GM10248 (cell line): ENCODE data around the gene DNAJC27.

Experiments
- CTCF ChIA-PET: fragments of 300-600 bp; sonication (Branson Sonifier 250); formaldehyde crosslinking; extraction: SDS; loops from one replicate; lab custom pipeline; 2021; ENCODE audit warnings: antibody characterized with exemption; lab: Yijun Ruan, JAX
- POLR2A ChIA-PET: fragments of 350-650 bp; sonication (Branson Sonifier 250); formaldehyde crosslinking; extraction: SDS; loops from one replicate; lab custom pipeline; 2020; ENCODE audit warnings: antibody characterized with exemption; lab: Yijun Ruan, JAX
- DNase-seq: peaks from one replicate; pipeline ENCODE4 v3.0.0; 2012; ENCODE audit errors: extremely low spot score
- TF ChIP-seq, protein P1 (sequence below): IDR thresholded peaks from 2 replicates; pipeline ENCODE4 v1.5.1; 2012; ENCODE audit warnings: mild to moderate bottlenecking, low read depth; ENCODE audit errors: extremely low read depth, missing control alignments, control extremely low read depth

The DNAJC27 gene

GRCh38 chr2:24958411-24958935 is 13.3 kb downstream of the DNAJC27 start:
- no peak for DNase-seq
- CTCF ChIA-PET: interaction anchor here (1.3 to 1.8 kb wide), 2 partner anchors 15 to 17 kb away, joined by 3 to 4 read pairs; no protein-coding TSS in a partner anchor
- POLR2A ChIA-PET: no interaction called here
- TF ChIP-seq, protein P1, sequence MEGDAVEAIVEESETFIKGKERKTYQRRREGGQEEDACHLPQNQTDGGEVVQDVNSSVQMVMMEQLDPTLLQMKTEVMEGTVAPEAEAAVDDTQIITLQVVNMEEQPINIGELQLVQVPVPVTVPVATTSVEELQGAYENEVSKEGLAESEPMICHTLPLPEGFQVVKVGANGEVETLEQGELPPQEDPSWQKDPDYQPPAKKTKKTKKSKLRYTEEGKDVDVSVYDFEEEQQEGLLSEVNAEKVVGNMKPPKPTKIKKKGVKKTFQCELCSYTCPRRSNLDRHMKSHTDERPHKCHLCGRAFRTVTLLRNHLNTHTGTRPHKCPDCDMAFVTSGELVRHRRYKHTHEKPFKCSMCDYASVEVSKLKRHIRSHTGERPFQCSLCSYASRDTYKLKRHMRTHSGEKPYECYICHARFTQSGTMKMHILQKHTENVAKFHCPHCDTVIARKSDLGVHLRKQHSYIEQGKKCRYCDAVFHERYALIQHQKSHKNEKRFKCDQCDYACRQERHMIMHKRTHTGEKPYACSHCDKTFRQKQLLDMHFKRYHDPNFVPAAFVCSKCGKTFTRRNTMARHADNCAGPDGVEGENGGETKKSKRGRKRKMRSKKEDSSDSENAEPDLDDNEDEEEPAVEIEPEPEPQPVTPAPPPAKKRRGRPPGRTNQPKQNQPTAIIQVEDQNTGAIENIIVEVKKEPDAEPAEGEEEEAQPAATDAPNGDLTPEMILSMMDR: no peak

DNA sequence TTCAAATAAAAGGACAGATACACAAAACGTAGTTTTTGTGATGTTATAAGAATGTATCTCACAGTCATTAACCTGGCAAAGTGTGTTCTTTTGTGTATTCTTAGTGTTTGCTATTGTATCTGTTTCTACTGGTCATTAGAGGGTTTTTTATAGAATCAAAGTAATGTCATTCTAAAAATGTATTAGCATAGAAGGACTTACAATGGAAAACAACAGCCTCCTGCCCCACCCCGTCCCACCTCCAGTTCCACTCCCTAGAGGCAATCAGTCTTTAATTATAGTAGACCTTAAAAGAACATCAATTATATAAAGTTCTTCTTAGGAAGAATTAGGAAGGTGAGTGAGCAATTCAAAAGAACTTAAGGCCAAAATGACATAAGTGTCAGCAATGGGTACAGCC is 13.8 kb downstream of the DNAJC27 start:
- ChIA-PET CTCF (interaction anchor here (1.3 kb wide), 1 partner anchor 14 kb away, joined by 3 read pairs; no protein-coding TSS in a partner anchor), POLR2A (no interaction called here)
- DNase-seq: no peak
- TF ChIP-seq, protein P1: no peak

GRCh38 chr2:24957221-24957620 is 14.5 kb downstream of the DNAJC27 start:
- CTCF ChIA-PET: interaction anchor here (0.9 to 1.6 kb wide), 6 partner anchors 8 to 18 kb away, joined by 3 to 5 read pairs (median 4); no protein-coding TSS in a partner anchor
- TF ChIP-seq, protein P1: no peak
- POLR2A ChIA-PET: no interaction called here
- no peak for DNase-seq

GRCh38 chr2:24955921-24956320 is 15.8 kb downstream of the DNAJC27 start:
- TF ChIP-seq, protein P1: no peak
- DNase-seq: no peak
- CTCF ChIA-PET: interaction anchor here (1.2 kb wide), 2 partner anchors 12 to 19 kb away, joined by 3 to 5 read pairs; no protein-coding TSS in a partner anchor
- POLR2A ChIA-PET: no interaction called here

DNA sequence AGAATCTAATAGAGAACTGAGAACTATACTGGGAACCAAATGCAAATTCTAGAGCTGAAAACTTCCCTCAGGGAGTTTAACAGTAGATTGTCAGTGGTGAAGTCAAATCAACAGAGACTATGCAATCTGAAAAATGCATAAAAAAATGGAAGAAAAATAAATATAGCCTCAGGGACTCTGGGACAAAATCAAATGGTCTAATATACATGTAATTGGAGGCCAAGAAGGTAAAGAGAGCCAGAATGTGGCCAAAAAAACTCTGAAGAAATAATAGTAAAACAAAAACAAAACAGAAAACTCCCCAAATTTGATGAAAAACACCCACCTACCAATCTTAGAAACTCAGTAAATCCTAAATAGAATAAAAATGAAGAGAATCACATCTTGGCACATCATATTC is 16.5 kb downstream of the DNAJC27 start:
- TF ChIP-seq, protein P1: no peak
- ChIA-PET POLR2A (no interaction called here), CTCF (no interaction called here)
- no peak for DNase-seq

- CTCF ChIA-PET: interaction anchor here (1.5 kb wide), 1 partner anchor 8 kb away, joined by 3 read pairs; no protein-coding TSS in a partner anchor
- TF ChIP-seq, protein P1: no peak
- no peak for DNase-seq
- POLR2A ChIA-PET: no interaction called here
Observed at GRCh38 chr2:24950102-24950501, 21.7 kb downstream of the DNAJC27 start.
